ENCODE measurements around the gene SHOC2. TPM values are rescaled to one million over a fixed set of nuclear protein-coding genes. Genes with fewer than 3 reads are reported as not detected.

The SHOC2 gene
- total RNA-seq, 1 experiment from 2014 or later: 30.8 TPM

- no peaks in the 10 kb centered on the region for H4K20me1 ChIP-seq (ENCODE audit: insufficient read depth, low read depth, low read length)
- DNase-seq: no peak
- no peak overlapping the region for H2AFZ ChIP-seq (ENCODE audit: low read length)
- H3K27me3 ChIP-seq (ENCODE audit: low read length): no peaks in the 10 kb centered on the region
- no peak overlapping the region for H3K9ac ChIP-seq (ENCODE audit: low read length)
- H3K79me2 ChIP-seq (ENCODE audit: low read length): peaks cover 42% of the 10 kb centered on the region
- no peak overlapping the region for H3K27ac ChIP-seq (ENCODE audit: low read length)
- no peak overlapping the region for H3K4me3 ChIP-seq (ENCODE audit: low read length)
- H3K4me2 ChIP-seq (ENCODE audit: low read depth, low read length, poor library complexity, severe bottlenecking): no peak overlapping the region
- H3K4me1 ChIP-seq (ENCODE audit: low read length): peaks cover 31% of the 10 kb centered on the region
- no peaks in the 10 kb centered on the region for H3K9me3 ChIP-seq (ENCODE audit: low read length)
- peaks cover 10% of the 10 kb centered on the region; the same call in 1 of the 2 replicates for H3K36me3 ChIP-seq (ENCODE audit: insufficient read depth, low read length)
- no peaks in the 10 kb centered on the region for H3K9me2 ChIP-seq (replicated peaks; ENCODE audit: insufficient read depth, low read length)
These were observed 42.6 kb upstream of the SHOC2 start for GRCh38 chr10:110876788-110877187.

DNA sequence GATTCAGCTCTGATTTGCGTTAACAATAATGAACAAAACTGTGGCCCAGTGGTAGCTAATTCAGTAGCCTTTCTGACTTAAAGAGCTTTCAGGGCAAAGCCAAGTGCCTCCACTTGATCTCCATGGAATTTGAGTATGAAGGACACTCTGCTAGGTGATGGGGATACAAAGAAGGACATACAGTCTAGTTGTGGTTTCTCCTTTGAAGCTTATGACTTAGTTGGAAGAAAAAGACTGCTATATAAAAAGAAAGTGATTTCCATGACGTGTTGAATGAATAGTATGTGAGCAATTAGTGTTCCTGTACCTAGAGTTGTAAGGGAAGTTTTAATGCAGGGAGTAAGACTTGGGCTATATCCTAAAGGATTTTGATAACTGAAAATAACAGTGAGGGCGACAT is 39.4 kb upstream of the SHOC2 start:
- H3K79me2 ChIP-seq (ENCODE audit: low read length): peaks cover 28% of the 10 kb centered on the region
- peaks cover 5% of the 10 kb centered on the region for H3K4me1 ChIP-seq (ENCODE audit: low read length)
- no peaks in the 10 kb centered on the region for H3K9me3 ChIP-seq (ENCODE audit: low read length)
- no peak for DNase-seq
- peaks cover 29% of the 10 kb centered on the region for H3K36me3 ChIP-seq (ENCODE audit: insufficient read depth, low read length)
- no peaks in the 10 kb centered on the region for H3K9me2 ChIP-seq (replicated peaks; ENCODE audit: insufficient read depth, low read length)
- no peak overlapping the region for H3K27ac ChIP-seq (ENCODE audit: low read length)
- H3K9ac ChIP-seq (ENCODE audit: low read length): no peak overlapping the region
- no peak overlapping the region for H3K4me3 ChIP-seq (ENCODE audit: low read length)
- no peak overlapping the region for H3K4me2 ChIP-seq (ENCODE audit: low read depth, low read length, poor library complexity, severe bottlenecking)
- no peaks in the 10 kb centered on the region for H3K27me3 ChIP-seq (ENCODE audit: low read length)
- H4K20me1 ChIP-seq (ENCODE audit: insufficient read depth, low read depth, low read length): no peaks in the 10 kb centered on the region
- H2AFZ ChIP-seq (ENCODE audit: low read length): no peak overlapping the region

GRCh38 chr10:110881247-110881646 is 38.2 kb upstream of the SHOC2 start:
- H3K9ac ChIP-seq (ENCODE audit: low read length): no peak overlapping the region
- no peaks in the 10 kb centered on the region for H3K27me3 ChIP-seq (ENCODE audit: low read length)
- peaks cover 29% of the 10 kb centered on the region for H3K36me3 ChIP-seq (ENCODE audit: insufficient read depth, low read length)
- no peak for DNase-seq
- no peak overlapping the region for H3K4me2 ChIP-seq (ENCODE audit: low read depth, low read length, poor library complexity, severe bottlenecking)
- no peak overlapping the region for H2AFZ ChIP-seq (ENCODE audit: low read length)
- no peaks in the 10 kb centered on the region for H3K9me2 ChIP-seq (replicated peaks; ENCODE audit: insufficient read depth, low read length)
- no peak overlapping the region for H3K27ac ChIP-seq (ENCODE audit: low read length)
- peaks cover 16% of the 10 kb centered on the region for H3K79me2 ChIP-seq (ENCODE audit: low read length)
- H3K9me3 ChIP-seq (ENCODE audit: low read length): no peaks in the 10 kb centered on the region
- no peak overlapping the region for H3K4me3 ChIP-seq (ENCODE audit: low read length)
- no peaks in the 10 kb centered on the region for H4K20me1 ChIP-seq (ENCODE audit: insufficient read depth, low read depth, low read length)
- H3K4me1 ChIP-seq (ENCODE audit: low read length): no peaks in the 10 kb centered on the region

- no peaks in the 10 kb centered on the region for H3K4me1 ChIP-seq (ENCODE audit: low read length)
- H3K27me3 ChIP-seq (ENCODE audit: low read length): no peaks in the 10 kb centered on the region
- no peak overlapping the region for H3K9ac ChIP-seq (ENCODE audit: low read length)
- H2AFZ ChIP-seq (ENCODE audit: low read length): no peak overlapping the region
- H3K27ac ChIP-seq (ENCODE audit: low read length): peak overlapping the region; percentile 10; the same call in 1 of the 2 replicates
- H3K36me3 ChIP-seq (ENCODE audit: insufficient read depth, low read length): peaks cover 26% of the 10 kb centered on the region
- no peak overlapping the region for H3K4me2 ChIP-seq (ENCODE audit: low read depth, low read length, poor library complexity, severe bottlenecking)
- H4K20me1 ChIP-seq (ENCODE audit: insufficient read depth, low read depth, low read length): no peaks in the 10 kb centered on the region
- DNase-seq: no peak
- H3K9me2 ChIP-seq (replicated peaks; ENCODE audit: insufficient read depth, low read length): no peaks in the 10 kb centered on the region
- no peak overlapping the region for H3K4me3 ChIP-seq (ENCODE audit: low read length)
- no peaks in the 10 kb centered on the region for H3K9me3 ChIP-seq (ENCODE audit: low read length)
- peaks cover 13% of the 10 kb centered on the region; the same call in 1 of the 2 replicates for H3K79me2 ChIP-seq (ENCODE audit: low read length)
These were observed 37.5 kb upstream of the SHOC2 start for GRCh38 chr10:110881905-110882304.

DNA sequence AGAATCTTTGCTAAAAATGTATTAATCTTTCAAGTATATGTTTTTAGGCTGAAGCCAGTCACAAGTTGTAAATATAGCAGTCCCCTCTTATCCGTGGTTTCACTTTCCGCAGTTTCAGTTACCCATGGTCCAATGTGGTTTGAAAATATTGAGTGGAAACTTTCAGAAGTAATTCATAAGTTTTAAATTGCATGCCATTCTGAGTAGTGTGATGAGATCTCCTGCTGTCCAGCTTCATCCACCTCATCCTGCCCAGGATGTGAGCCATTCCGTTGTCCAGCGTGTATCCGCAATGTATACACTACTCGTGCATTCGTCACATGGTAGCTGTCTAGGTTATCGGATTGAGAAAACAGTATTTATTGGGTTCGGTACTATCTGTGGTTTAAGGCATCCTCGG is 35.5 kb upstream of the SHOC2 start:
- H3K4me3 ChIP-seq (ENCODE audit: low read length): no peak overlapping the region
- no peak overlapping the region for H3K27ac ChIP-seq (ENCODE audit: low read length)
- no peak for DNase-seq
- H3K4me1 ChIP-seq (ENCODE audit: low read length): no peaks in the 10 kb centered on the region
- no peak overlapping the region for H3K9ac ChIP-seq (ENCODE audit: low read length)
- no peaks in the 10 kb centered on the region for H3K9me2 ChIP-seq (replicated peaks; ENCODE audit: insufficient read depth, low read length)
- H3K27me3 ChIP-seq (ENCODE audit: low read length): no peaks in the 10 kb centered on the region
- peaks cover 29% of the 10 kb centered on the region for H3K36me3 ChIP-seq (ENCODE audit: insufficient read depth, low read length)
- H3K79me2 ChIP-seq (ENCODE audit: low read length): peaks cover 8% of the 10 kb centered on the region; the same call in 1 of the 2 replicates
- H2AFZ ChIP-seq (ENCODE audit: low read length): no peak overlapping the region
- H3K4me2 ChIP-seq (ENCODE audit: low read depth, low read length, poor library complexity, severe bottlenecking): no peak overlapping the region
- no peaks in the 10 kb centered on the region for H3K9me3 ChIP-seq (ENCODE audit: low read length)
- no peaks in the 10 kb centered on the region for H4K20me1 ChIP-seq (ENCODE audit: insufficient read depth, low read depth, low read length)

GRCh38 chr10:110885932-110886674 is 33.3 kb upstream of the SHOC2 start:
- Histone ChIP-seq H3K27ac (ENCODE audit: low read length) (no peak overlapping the region), H3K36me3 (ENCODE audit: insufficient read depth, low read length) (peaks cover 36% of the 10 kb centered on the region), H3K79me2 (ENCODE audit: low read length) (peaks cover 8% of the 10 kb centered on the region; the same call in 1 of the 2 replicates), H3K9ac (ENCODE audit: low read length) (no peak overlapping the region), H2AFZ (ENCODE audit: low read length) (no peak overlapping the region), H3K9me3 (ENCODE audit: low read length) (no peaks in the 10 kb centered on the region), H4K20me1 (ENCODE audit: insufficient read depth, low read depth, low read length) (no peaks in the 10 kb centered on the region), H3K27me3 (ENCODE audit: low read length) (no peaks in the 10 kb centered on the region), H3K9me2 (replicated peaks; ENCODE audit: insufficient read depth, low read length) (no peaks in the 10 kb centered on the region), H3K4me2 (ENCODE audit: low read depth, low read length, poor library complexity, severe bottlenecking) (no peak overlapping the region), H3K4me1 (ENCODE audit: low read length) (no peaks in the 10 kb centered on the region), H3K4me3 (ENCODE audit: low read length) (no peak overlapping the region)
- DNase-seq: no peak

GRCh38 chr10:110887560-110887959 is 31.8 kb upstream of the SHOC2 start:
- H3K9ac ChIP-seq (ENCODE audit: low read length): no peak overlapping the region
- no peak for DNase-seq
- no peak overlapping the region for H3K4me3 ChIP-seq (ENCODE audit: low read length)
- H4K20me1 ChIP-seq (ENCODE audit: insufficient read depth, low read depth, low read length): no peaks in the 10 kb centered on the region
- no peak overlapping the region for H2AFZ ChIP-seq (ENCODE audit: low read length)
- no peaks in the 10 kb centered on the region for H3K27me3 ChIP-seq (ENCODE audit: low read length)
- no peaks in the 10 kb centered on the region for H3K9me3 ChIP-seq (ENCODE audit: low read length)
- no peaks in the 10 kb centered on the region for H3K4me1 ChIP-seq (ENCODE audit: low read length)
- H3K79me2 ChIP-seq (ENCODE audit: low read length): peaks cover 8% of the 10 kb centered on the region; the same call in 1 of the 2 replicates
- H3K36me3 ChIP-seq (ENCODE audit: insufficient read depth, low read length): peaks cover 33% of the 10 kb centered on the region
- no peaks in the 10 kb centered on the region for H3K9me2 ChIP-seq (replicated peaks; ENCODE audit: insufficient read depth, low read length)
- H3K4me2 ChIP-seq (ENCODE audit: low read depth, low read length, poor library complexity, severe bottlenecking): no peak overlapping the region
- H3K27ac ChIP-seq (ENCODE audit: low read length): no peak overlapping the region

GRCh38 chr10:110892602-110893288 is 26.7 kb upstream of the SHOC2 start:
- H3K4me1 ChIP-seq (ENCODE audit: low read length): peaks cover 10% of the 10 kb centered on the region
- H3K9ac ChIP-seq (ENCODE audit: low read length): no peak overlapping the region
- no peak overlapping the region for H3K4me3 ChIP-seq (ENCODE audit: low read length)
- H3K79me2 ChIP-seq (ENCODE audit: low read length): peaks cover 3% of the 10 kb centered on the region; the same call in 1 of the 2 replicates
- peaks cover 44% of the 10 kb centered on the region for H3K36me3 ChIP-seq (ENCODE audit: insufficient read depth, low read length)
- H4K20me1 ChIP-seq (ENCODE audit: insufficient read depth, low read depth, low read length): no peaks in the 10 kb centered on the region
- H3K9me2 ChIP-seq (replicated peaks; ENCODE audit: insufficient read depth, low read length): no peaks in the 10 kb centered on the region
- H3K4me2 ChIP-seq (ENCODE audit: low read depth, low read length, poor library complexity, severe bottlenecking): no peak overlapping the region
- no peaks in the 10 kb centered on the region for H3K27me3 ChIP-seq (ENCODE audit: low read length)
- DNase-seq: no peak
- no peak overlapping the region for H2AFZ ChIP-seq (ENCODE audit: low read length)
- H3K9me3 ChIP-seq (ENCODE audit: low read length): no peaks in the 10 kb centered on the region
- no peak overlapping the region for H3K27ac ChIP-seq (ENCODE audit: low read length)

Measured in Karpas-422 (cell line).